HG03442 (cell line): ENCODE data around the gene FGFR2.

ENCODE experiments used
- ATAC-seq: cut with Tn5 transposase; IDR thresholded peaks from one replicate; pipeline ENCODE4 v1.9.1; 2021; ENCODE audit warnings: mild to moderate bottlenecking, moderate library complexity; ENCODE audit not compliant: unreplicated experiment

The FGFR2 gene

DNA sequence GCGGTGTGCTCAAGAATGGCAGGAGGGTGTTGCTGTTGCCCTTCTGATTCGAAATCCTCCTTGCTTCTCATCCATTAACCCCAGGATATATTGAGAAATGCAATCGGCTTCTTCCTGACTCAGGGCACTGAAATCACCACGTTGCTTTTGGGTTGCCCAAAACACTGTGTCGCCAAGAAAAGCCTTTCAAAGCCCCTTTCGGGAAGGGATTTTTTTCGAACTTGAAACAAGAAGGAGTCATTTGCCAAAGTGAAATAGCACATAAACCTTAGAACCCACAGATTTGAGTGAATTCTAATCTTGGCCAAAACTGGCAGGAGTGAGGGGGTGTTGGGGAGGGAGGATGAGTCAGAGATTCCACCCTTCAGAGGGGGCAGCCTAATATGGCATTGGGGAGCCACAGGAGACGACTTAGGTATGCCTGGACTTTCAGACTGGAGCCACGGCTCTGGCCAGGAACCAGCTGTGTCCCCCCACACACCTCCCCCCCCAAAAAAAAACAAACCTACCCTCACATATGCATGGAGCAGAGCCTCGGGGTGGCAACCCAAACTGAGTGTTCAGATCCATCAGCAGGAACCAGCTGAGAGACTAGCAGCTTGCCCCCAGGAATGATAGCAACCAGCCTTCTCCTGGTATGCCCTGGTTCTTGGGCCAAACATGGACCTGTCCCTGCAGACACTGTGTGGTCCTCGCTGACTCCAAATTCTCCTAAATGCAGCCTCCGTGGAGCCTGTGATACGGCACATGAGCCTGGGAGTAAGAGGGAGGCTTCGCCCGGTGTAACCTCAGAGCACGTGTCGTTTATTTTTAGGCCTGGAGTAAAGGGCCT is 138.4 kb downstream of the FGFR2 start:
- ATAC-seq: no peak

- no peak for ATAC-seq
Observed at GRCh38 chr10:121459279-121459621, 139.0 kb downstream of the FGFR2 start.

GRCh38 chr10:121457729-121458128 is 140.5 kb downstream of the FGFR2 start:
- ATAC-seq: no peak

DNA sequence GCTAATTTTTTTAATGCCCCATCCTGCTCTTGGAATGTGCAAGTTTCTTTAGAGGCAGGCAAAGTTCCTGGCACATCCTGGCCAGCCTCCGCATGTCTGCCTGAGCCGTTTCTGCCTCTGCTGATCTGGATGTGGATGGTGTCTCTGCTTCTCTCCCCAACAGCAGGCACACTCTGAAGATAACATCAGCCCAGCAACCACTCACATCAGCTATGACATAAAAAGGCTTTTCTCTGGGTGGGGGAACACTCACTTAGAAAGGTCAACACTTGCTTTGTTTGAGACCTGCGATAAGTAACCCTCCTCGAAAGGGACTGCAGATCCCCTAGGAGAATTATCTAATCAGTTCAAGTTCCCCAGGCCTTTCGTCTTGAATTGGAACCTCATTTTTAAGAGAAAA is 142.9 kb downstream of the FGFR2 start:
- ATAC-seq: no peak

DNA sequence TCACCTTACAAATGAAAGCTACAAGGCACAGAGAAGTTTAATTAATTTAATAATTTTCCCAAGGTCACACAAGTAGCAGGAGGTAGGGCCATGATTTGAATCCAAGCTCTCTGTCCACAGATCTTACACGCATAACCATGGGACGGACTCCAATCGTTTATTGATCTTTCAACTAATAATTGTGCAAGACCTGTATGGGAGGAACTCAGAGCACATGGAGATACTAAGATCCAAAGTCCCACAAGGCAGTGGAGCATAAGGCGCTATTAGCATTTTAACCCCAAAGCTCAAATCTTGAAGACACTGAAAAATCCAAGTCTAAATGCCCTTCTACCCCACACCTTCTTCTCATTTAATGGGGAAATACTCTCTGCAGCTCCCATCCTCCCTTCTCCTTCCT is 143.5 kb downstream of the FGFR2 start:
- no peak for ATAC-seq

- ATAC-seq: no peak
Observed at GRCh38 chr10:121453160-121453559, 145.1 kb downstream of the FGFR2 start.

GRCh38 chr10:121452581-121452980 is 145.7 kb downstream of the FGFR2 start:
- no peak for ATAC-seq

DNA sequence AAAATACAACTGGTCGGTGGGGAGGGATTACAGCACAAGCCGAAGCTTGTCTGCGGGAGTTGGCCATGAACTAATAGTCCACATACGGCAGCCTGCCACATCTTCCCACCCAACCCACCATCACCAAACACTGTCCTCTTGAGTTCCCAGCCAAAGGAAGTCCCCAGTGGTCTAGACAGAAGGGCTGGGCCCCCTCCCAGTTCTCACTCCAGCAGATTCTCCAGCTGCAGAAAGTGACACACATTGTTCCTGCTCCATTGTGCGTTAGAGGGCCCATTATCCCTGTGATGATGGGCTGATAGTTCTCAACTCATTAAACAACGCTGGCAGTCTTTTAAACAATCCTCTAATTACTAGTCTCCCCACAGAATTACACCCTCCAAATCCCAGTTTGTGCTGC is 148.0 kb downstream of the FGFR2 start:
- ATAC-seq: no peak

- peak; percentile 14 for ATAC-seq
Observed at GRCh38 chr10:121449482-121449924, 148.7 kb downstream of the FGFR2 start.

- peak; percentile 83 for ATAC-seq
Observed at GRCh38 chr10:121448766-121449421, 149.3 kb downstream of the FGFR2 start.

- ATAC-seq: no peak
Observed at GRCh38 chr10:121444520-121445165, 153.6 kb downstream of the FGFR2 start.

DNA sequence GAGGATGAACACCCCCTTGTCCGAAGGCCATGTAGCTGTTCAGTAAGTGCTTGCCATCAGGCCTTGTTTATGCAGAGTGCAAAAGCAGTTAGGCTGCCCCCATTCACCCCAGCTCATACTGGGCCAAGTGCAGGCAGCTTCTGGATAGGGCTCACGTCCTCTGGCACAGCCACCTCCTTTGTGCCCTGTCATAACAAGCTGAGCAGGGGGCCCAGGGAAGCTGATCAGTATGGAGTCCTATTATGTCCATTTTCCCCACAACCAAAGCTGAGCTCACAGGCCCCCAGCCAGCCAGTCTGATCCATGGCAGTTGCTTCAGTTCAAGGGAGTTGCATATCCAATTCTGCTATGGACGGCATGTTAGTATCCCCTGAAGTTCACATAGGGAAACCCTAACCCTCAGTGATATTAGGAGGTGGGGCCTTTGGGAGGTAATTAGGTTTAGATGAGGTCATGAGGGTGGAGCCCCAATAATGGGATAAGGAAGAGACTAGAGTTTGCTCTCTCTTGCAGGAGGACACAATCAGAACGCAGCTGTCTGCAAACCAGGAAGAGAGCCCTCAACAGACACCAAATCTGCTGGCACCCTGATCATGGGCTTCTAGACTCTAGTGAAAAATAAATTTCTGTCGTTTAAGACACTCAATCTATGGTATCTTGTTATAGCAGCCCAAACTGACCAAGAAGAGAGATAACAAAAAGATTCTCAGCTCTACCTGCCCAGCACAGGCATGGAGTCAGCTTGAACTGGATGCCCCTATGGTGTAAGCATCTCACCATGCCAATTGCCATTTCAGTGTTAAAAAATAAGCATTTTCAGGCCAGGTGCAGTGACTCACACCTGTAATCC is 155.9 kb downstream of the FGFR2 start:
- no peak for ATAC-seq

DNA sequence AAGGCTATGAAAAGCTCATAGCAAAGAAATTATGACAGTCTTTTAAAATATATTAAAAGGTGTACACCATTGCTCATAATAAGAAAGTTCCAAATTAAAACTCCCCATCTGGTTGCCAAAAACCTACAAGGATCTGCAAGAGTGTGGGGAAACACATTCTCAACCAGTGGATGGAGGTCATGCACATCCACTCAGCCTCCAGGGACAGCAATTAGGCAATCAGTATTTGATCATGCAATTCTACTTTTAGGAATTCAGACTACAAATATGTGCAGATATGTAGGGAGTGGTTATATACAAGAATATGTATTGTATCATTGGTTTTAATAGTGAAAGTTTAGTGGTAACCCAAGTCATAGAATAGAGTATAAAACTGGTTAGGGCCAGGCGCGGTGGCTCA is 157.8 kb downstream of the FGFR2 start:
- ATAC-seq: no peak

GRCh38 chr10:121438333-121438732 is 159.9 kb downstream of the FGFR2 start:
- ATAC-seq: no peak

DNA sequence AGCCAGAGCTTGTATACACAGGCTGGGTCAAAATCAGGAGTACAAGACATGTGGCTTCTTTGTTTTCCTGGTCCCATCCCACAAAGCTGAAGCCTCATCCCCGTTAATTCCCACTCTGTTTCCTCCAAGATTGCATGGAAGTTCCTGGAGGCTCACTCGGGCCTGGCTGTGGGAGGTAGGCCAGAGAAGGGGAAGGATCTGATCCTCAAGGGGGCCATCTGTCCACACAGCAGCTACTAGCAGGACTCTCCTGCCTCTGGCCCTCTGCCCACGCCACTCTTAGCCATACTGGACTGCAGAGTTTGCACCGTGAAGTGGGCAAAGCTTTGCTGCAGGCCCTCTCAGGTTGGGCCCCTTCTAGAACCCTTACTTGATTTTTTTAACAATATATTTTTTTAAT is 160.6 kb downstream of the FGFR2 start:
- ATAC-seq: no peak

DNA sequence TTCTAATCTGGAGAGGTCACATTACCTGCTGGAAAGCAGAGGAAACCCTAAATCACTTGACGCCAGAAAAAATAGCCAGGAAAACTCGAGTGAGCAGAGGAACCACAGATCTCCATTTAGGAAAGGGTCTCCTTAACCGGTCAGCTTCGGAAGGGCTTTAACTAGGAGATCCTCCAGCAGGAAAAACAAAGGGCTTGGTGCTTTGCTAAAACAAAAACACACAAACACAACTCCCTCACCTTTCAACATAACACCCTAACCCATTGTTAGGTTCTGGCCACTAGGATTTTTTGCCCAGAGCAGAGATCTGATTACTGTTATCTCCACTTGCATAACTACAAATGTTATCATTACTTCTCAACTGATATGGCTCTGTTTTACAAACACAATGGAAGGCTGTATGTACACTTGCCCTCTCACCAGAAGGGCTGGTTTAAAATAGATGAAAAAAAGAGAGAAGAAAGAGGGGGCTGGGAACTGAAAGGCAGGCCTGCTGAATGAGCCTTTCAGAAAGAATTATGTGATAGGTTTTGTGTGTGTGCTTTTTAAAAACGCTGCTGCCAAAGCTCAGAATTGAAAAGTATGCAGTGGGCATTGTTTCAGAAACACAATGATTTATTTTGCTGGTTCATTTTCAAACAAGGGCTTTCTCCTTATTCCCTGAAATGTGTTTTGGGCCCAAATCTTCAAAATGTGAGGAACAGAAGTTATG is 161.5 kb downstream of the FGFR2 start:
- ATAC-seq: no peak

DNA sequence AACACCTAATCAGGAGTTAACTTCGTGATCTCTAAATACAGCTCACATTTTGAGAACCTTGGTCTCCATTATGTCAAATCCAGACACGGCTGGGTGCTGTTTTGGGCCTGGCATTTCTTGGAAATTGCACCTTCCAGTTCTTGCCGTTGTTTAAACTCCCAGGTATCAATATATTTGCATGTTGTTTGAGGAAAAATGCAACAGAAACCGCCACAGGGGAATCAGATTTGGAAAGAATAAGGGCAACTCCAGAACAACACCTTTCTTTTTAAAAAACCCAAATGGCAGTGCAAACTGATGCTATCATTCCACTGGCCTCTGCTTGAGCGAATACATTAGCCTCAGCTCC is 162.0 kb downstream of the FGFR2 start:
- no peak for ATAC-seq

- ATAC-seq: no peak
Observed at GRCh38 chr10:121435099-121435875, 163.0 kb downstream of the FGFR2 start.

GRCh38 chr10:121433965-121434364 is 164.3 kb downstream of the FGFR2 start:
- no peak for ATAC-seq

GRCh38 chr10:121428867-121429266 is 169.4 kb downstream of the FGFR2 start:
- no peak for ATAC-seq
